Endothelial cell of umbilical vein (primary cell): ENCODE data around the gene KRT6A. TPM values are rescaled to one million over a fixed set of nuclear protein-coding genes. Genes with fewer than 3 reads are reported as not detected.

Experiments used
- BruUV-seq: library from RNA; stranded (reverse); fragments of 400-500 nt; replicated peaks from 2 replicates; lab custom pipeline; 2021; lab: Mats Ljungman, UMichigan
- CTCF ChIA-PET: fragments of 300-600, 350-600 bp; sonication (Branson Sonifier 250); formaldehyde crosslinking; loops from one replicate; lab custom pipeline; 2021; ENCODE audit warnings: antibody characterized with exemption, inconsistent platforms; lab: Charles Lee
- POLR2A ChIA-PET: fragments of 300-600, 350-600 bp; sonication (Branson Sonifier 250); formaldehyde crosslinking; loops from one replicate; lab custom pipeline; 2021; ENCODE audit warnings: antibody characterized with exemption, inconsistent platforms; lab: Charles Lee
- DNase-seq: peaks from one replicate; pipeline ENCODE4 v3.0.0-alpha.2; 2011; ENCODE audit warnings: low read depth, low spot score
- FAIRE-seq: peaks from 2 replicates; lab custom pipeline; 2011; peaks lifted over from hg19 to GRCh38; lab: Jason Lieb, UNC
- H2AFZ ChIP-seq: 2 replicates; pipeline ENCODE4 v1.6.0; 2012; ENCODE audit warnings: low read depth, low read length, control low read depth, inconsistent platforms
- H3K27ac ChIP-seq: 2 replicates; pipeline ENCODE4 v1.5.1; 2011; ENCODE audit warnings: low read depth, mild to moderate bottlenecking, control low read depth, low read length, moderate library complexity; ENCODE audit not compliant: insufficient read depth
- H3K27me3 ChIP-seq, 2 experiments: 2 replicates each; pipeline versions ENCODE4 v1.6.0 to v1.6.1; 2011; ENCODE audit warnings: low read length in 2 of 2, mixed read lengths in 1 of 2; ENCODE audit not compliant: control insufficient read depth in 2 of 2, insufficient read depth in 2 of 2
- H3K36me3 ChIP-seq, 2 experiments: 2 replicates in 1 of 2; 3 replicates in 1 of 2; pipeline ENCODE4 v1.5.1; 2011; ENCODE audit warnings: low read length in 2 of 2, mild to moderate bottlenecking in 1 of 2, moderate library complexity in 1 of 2; ENCODE audit not compliant: control insufficient read depth in 2 of 2, insufficient read depth in 2 of 2; ENCODE audit errors: extremely low read depth in 1 of 2
- H3K4me1 ChIP-seq: 3 replicates; pipeline ENCODE4 v1.5.1; 2011; ENCODE audit warnings: mild to moderate bottlenecking, low read length; ENCODE audit not compliant: control insufficient read depth, insufficient read depth; ENCODE audit errors: extremely low read depth
- H3K4me2 ChIP-seq: 2 replicates; pipeline ENCODE4 v1.6.1; 2011; ENCODE audit warnings: low read length, control low read depth, mixed read lengths; ENCODE audit not compliant: insufficient read depth
- H3K4me3 ChIP-seq, 3 experiments: fragments of 200-600 bp in 1 of 3; sonication (generic), shearing (Covaris generic) in 1 of 3; replicated peaks in 1 of 3; 2 replicates each; pipeline ENCODE4 v1.5.1; 2011 to 2016; ENCODE audit warnings: control low read depth in 3 of 3, low read length in 3 of 3, mild to moderate bottlenecking in 2 of 3, inconsistent platforms in 1 of 3, low read depth in 1 of 3, moderate library complexity in 1 of 3; ENCODE audit not compliant: insufficient read depth in 1 of 3
- H3K79me2 ChIP-seq: 2 replicates; pipeline ENCODE4 v1.6.0; 2012; ENCODE audit warnings: low read length, inconsistent platforms; ENCODE audit not compliant: control insufficient read depth, insufficient read depth
- H3K9ac ChIP-seq: replicated peaks from 2 replicates; pipeline ENCODE3; 2011; ENCODE audit warnings: low read length, control low read depth; ENCODE audit not compliant: insufficient read depth; ENCODE audit errors: extremely low read depth
- H3K9me1 ChIP-seq: replicated peaks from 3 replicates; pipeline ENCODE4 v1.6.0; 2011; ENCODE audit warnings: mild to moderate bottlenecking, low read length; ENCODE audit not compliant: control insufficient read depth, insufficient read depth; ENCODE audit errors: extremely low read depth
- H3K9me3 ChIP-seq: replicated peaks from 2 replicates; pipeline ENCODE4 v1.5.1; 2012; ENCODE audit warnings: low read length, inconsistent platforms; ENCODE audit not compliant: control insufficient read depth, insufficient read depth
- H4K20me1 ChIP-seq: replicated peaks from 2 replicates; pipeline ENCODE3; 2011; ENCODE audit warnings: mild to moderate bottlenecking, low read length; ENCODE audit not compliant: control insufficient read depth, insufficient read depth; ENCODE audit errors: extremely low read depth
- EZH2 ChIP-seq: IDR thresholded peaks from 2 replicates; pipeline ENCODE4 v1.6.1; 2012; ENCODE audit warnings: borderline replicate concordance, low read depth, mild to moderate bottlenecking, moderate library complexity, low read length, inconsistent platforms; ENCODE audit not compliant: severe bottlenecking
- FOS ChIP-seq: IDR thresholded peaks from 2 replicates; pipeline ENCODE4 v1.6.1; 2011; ENCODE audit warnings: mild to moderate bottlenecking, low read length, moderate library complexity, borderline replicate concordance; ENCODE audit not compliant: insufficient read depth
- GATA2 ChIP-seq: IDR thresholded peaks from 2 replicates; pipeline ENCODE4 v1.7.0; 2011; ENCODE audit warnings: low read depth, mild to moderate bottlenecking, moderate library complexity, mixed read lengths, low read length; ENCODE audit not compliant: insufficient read length, insufficient read depth
- JUN ChIP-seq: IDR thresholded peaks from 2 replicates; pipeline ENCODE4 v1.6.1; 2011; ENCODE audit warnings: borderline replicate concordance, low read depth; ENCODE audit not compliant: insufficient read length, insufficient read depth
- MYC ChIP-seq: IDR thresholded peaks from one replicate; pipeline ENCODE4 v1.6.1; 2011; ENCODE audit warnings: mild to moderate bottlenecking, low read depth, low read length
- POLR2A ChIP-seq: IDR thresholded peaks from 2 replicates; pipeline ENCODE4 v1.6.1; 2012; ENCODE audit warnings: low read depth, mild to moderate bottlenecking, control low read depth, low read length
- POLR2AphosphoS5 ChIP-seq: IDR thresholded peaks from 2 replicates; pipeline ENCODE4 v1.6.1; 2012; ENCODE audit warnings: low read depth, mild to moderate bottlenecking, control low read depth, low read length, moderate library complexity; ENCODE audit not compliant: insufficient read depth
- dilution Hi-C: fragments of 300-500 bp; cut with MboI; formaldehyde crosslinking; loops from one replicate; pipeline ENCODE4 v1.15.0; 2019; ENCODE audit warnings: low sequenced_read_pairs; ENCODE audit not compliant: extremely low pct_ligation_motif_present
- intact Hi-C: fragments of 100-400 bp; cut with micrococcal nuclease; formaldehyde crosslinking; loops from one replicate; pipeline ENCODE4 v1.10.0; 2022
- polyA plus RNA-seq, 4 experiments: library from polyadenylated mRNA; depleted of rRNA in 3 of 4; stranded (reverse) in 3 of 4; unstranded in 1 of 4; fragments of >200 nt; gene quantifications; 2 replicates each; pipeline versions ENCODE4 v1.2.1 to v1.2.3, GENCODE V29; 2011 to 2012; ENCODE audit warnings: missing spikeins in 1 of 4
- total RNA-seq: library from RNA; stranded (reverse); gene quantifications from 2 replicates; pipeline ENCODE4 v1.2.3, GENCODE V29; 2021
- TF ChIP-seq, protein P1 (sequence below): IDR thresholded peaks from 2 replicates; pipeline ENCODE4 v1.6.1; 2011; ENCODE audit not compliant: insufficient read depth, insufficient read length
- TF ChIP-seq, protein P2 (sequence below), 2 donors: IDR thresholded peaks; 1 replicate in 1 of 2; 2 replicates in 1 of 2; pipeline ENCODE4 v1.5.1; 2011; ENCODE audit warnings: low read length in 2 of 2, mild to moderate bottlenecking in 2 of 2, moderate library complexity in 2 of 2, control low read depth in 1 of 2, inconsistent platforms in 1 of 2, low read depth in 1 of 2; ENCODE audit not compliant: insufficient read depth in 1 of 2; ENCODE audit errors: extremely low read depth in 1 of 2

The KRT6A gene
- total and polyA plus RNA-seq, 2 donors (not counting 3 experiments of a cell fraction or from before 2014, with no cell fraction given) = 0.64 TPM; not detected in 1

DNA sequence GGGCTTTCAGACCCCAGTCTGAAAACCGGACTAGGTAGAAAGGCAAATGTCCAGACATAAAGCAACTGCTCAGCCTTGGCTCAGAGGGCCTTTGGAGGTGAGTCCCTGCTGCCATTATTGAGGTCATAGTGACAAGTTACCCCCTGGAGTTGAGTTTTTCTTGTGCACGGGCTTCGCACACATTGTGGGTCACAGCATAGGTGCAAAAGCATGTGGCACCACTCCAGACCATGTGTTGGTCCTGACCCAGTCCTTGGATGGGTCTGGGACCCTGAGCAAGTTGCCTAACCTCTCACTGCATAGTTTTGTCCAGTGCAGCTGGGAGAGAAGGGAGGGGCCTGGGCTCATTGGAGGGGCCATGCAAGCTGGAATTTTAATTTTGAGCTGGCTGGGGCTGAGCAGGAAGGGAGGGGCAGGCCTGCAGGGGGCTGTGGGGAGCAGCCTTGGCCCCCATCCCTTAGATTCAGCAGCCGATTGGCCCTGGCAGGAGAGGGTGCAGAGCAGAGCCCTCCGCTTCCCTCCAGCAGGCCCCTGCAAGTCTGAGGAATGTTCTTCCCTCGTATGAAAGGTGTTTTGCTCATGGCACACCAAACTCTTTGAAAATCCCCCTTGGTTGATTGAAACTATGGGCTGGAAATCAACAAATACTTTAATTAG is 31.3 kb upstream of the KRT6A start:
- Histone ChIP-seq H3K9ac (no peak overlapping the region), H3K9me1 (no peaks in the 10 kb centered on the region), H3K9me3 (no peaks in the 10 kb centered on the region), H3K27ac (no peak overlapping the region), H3K4me3 (no peak overlapping the region), H3K79me2 (no peaks in the 10 kb centered on the region), H4K20me1 (no peaks in the 10 kb centered on the region), H2AFZ (no peak overlapping the region), H3K27me3 (no peaks in the 10 kb centered on the region), H3K4me2 (no peak overlapping the region), H3K4me1 (no peaks in the 10 kb centered on the region), H3K36me3 (no peaks in the 10 kb centered on the region)
- ChIA-PET CTCF (no interaction called here), POLR2A (no interaction called here)
- no TSS peak for BruUV-seq
- intact Hi-C loops (no loop called here), dilution Hi-C loops (no loop called here)
- TF ChIP-seq POLR2A = no peak
- TF ChIP-seq, protein P1, sequence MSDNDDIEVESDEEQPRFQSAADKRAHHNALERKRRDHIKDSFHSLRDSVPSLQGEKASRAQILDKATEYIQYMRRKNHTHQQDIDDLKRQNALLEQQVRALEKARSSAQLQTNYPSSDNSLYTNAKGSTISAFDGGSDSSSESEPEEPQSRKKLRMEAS = no peak
- DNase-seq = no peak
- FAIRE-seq = no peak

DNA sequence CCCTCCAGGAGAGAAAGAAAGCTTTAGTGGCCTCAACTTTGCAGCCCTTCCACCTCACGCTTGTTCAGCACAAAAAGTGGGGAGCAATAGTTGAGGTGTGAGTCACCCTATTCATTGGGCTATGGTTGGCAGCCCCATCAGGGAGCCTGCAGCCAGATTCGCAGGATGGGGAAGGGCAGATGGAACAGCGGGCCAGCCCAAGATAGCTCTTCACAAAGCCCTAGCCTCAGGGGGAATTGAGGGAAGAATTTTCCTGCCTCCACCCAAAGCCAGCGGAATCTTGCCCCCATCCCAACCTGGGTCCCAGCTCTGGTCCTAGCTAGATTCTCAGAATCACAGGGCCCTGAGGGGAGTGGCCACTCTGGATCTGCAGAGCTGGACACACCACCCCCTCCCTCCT is 30.8 kb upstream of the KRT6A start:
- no peaks in the 10 kb centered on the region for H3K36me3 ChIP-seq
- intact Hi-C loops (no loop called here), dilution Hi-C loops (no loop called here)
- no peaks in the 10 kb centered on the region for H4K20me1 ChIP-seq
- TF ChIP-seq POLR2A = no peak
- TF ChIP-seq, protein P2, sequence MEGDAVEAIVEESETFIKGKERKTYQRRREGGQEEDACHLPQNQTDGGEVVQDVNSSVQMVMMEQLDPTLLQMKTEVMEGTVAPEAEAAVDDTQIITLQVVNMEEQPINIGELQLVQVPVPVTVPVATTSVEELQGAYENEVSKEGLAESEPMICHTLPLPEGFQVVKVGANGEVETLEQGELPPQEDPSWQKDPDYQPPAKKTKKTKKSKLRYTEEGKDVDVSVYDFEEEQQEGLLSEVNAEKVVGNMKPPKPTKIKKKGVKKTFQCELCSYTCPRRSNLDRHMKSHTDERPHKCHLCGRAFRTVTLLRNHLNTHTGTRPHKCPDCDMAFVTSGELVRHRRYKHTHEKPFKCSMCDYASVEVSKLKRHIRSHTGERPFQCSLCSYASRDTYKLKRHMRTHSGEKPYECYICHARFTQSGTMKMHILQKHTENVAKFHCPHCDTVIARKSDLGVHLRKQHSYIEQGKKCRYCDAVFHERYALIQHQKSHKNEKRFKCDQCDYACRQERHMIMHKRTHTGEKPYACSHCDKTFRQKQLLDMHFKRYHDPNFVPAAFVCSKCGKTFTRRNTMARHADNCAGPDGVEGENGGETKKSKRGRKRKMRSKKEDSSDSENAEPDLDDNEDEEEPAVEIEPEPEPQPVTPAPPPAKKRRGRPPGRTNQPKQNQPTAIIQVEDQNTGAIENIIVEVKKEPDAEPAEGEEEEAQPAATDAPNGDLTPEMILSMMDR (IDR thresholded peaks at IDR 0.05; ENCODE audit: extremely low read depth in 1 of 2, insufficient read depth in 1 of 2, low read depth in 1 of 2, low read length in 2 of 2) = no peak
- TF ChIP-seq JUN = no peak
- TF ChIP-seq, protein P1 = no peak
- TF ChIP-seq EZH2 = no peak
- no peak for TF ChIP-seq GATA2
- TF ChIP-seq POLR2AphosphoS5 = no peak
- TF ChIP-seq MYC = no peak
- no peak for TF ChIP-seq FOS
- no peak overlapping the region for H3K9ac ChIP-seq
- H3K9me1 ChIP-seq = no peaks in the 10 kb centered on the region
- BruUV-seq = no TSS peak
- no peak overlapping the region for H3K27ac ChIP-seq
- CTCF ChIA-PET = no interaction called here
- no peaks in the 10 kb centered on the region for H3K4me1 ChIP-seq
- no peaks in the 10 kb centered on the region for H3K9me3 ChIP-seq
- H3K79me2 ChIP-seq = no peaks in the 10 kb centered on the region
- H2AFZ ChIP-seq = no peak overlapping the region
- H3K27me3 ChIP-seq = no peaks in the 10 kb centered on the region
- no peak overlapping the region for H3K4me3 ChIP-seq
- FAIRE-seq = no peak
- DNase-seq = no peak
- no peak overlapping the region for H3K4me2 ChIP-seq
- POLR2A ChIA-PET = no interaction called here
